Peyer's patch (tissue), 4 donors: ENCODE results near the gene RADIL.

Source experiments
- POLR2A ChIP-seq, 2 donors: fragments of 450-650 bp; IDR thresholded peaks; one replicate each; pipeline ENCODE4 v1.5.1; 2017; ENCODE audit warnings: antibody characterized with exemption in 2 of 2, mild to moderate bottlenecking in 2 of 2, moderate library complexity in 2 of 2
- TF ChIP-seq, protein P1 (sequence below), 6 experiments: fragments of 450-650 bp in 4 of 6; fragments of 200-600 bp in 2 of 6; sonication (generic) in 1 of 6; IDR thresholded peaks; one replicate each; pipeline ENCODE4 v1.5.1; 2017 to 2019; ENCODE audit warnings: antibody characterized with exemption in 6 of 6, mild to moderate bottlenecking in 3 of 6, moderate library complexity in 1 of 6

DNA sequence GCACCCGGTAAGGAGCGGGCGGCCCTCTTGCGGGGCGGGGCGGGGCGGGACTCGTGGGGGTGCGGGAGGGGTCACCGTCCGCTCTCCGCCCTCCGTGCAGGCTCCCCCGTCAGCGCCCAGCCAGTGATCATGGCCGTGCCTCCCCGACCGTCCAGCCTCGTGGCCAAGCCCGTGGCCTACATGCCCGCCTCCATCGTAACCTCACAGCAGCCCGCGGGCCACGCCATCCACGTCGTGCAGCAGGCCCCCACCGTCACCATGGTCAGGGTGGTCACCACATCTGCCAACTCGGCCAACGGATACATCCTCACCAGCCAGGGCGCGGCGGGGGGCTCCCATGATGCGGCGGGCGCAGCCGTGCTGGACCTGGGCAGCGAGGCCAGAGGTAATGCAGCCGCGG, 124.3 kb downstream of the RADIL start:
- TF ChIP-seq, protein P1, sequence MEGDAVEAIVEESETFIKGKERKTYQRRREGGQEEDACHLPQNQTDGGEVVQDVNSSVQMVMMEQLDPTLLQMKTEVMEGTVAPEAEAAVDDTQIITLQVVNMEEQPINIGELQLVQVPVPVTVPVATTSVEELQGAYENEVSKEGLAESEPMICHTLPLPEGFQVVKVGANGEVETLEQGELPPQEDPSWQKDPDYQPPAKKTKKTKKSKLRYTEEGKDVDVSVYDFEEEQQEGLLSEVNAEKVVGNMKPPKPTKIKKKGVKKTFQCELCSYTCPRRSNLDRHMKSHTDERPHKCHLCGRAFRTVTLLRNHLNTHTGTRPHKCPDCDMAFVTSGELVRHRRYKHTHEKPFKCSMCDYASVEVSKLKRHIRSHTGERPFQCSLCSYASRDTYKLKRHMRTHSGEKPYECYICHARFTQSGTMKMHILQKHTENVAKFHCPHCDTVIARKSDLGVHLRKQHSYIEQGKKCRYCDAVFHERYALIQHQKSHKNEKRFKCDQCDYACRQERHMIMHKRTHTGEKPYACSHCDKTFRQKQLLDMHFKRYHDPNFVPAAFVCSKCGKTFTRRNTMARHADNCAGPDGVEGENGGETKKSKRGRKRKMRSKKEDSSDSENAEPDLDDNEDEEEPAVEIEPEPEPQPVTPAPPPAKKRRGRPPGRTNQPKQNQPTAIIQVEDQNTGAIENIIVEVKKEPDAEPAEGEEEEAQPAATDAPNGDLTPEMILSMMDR (IDR thresholded peaks at IDR 0.05), result no peak
- no peak for TF ChIP-seq POLR2A (IDR thresholded peaks at IDR 0.05)
